Ascending aorta (tissue), 2 donors: ENCODE results near the gene ACP7. TPM values are rescaled to one million over a fixed set of nuclear protein-coding genes. Genes with fewer than 3 reads are reported as not detected.

ENCODE experiments used
- DNase-seq, 2 donors: peaks; one replicate each; pipeline ENCODE4 v3.0.0-alpha.2; 2019; ENCODE audit warnings: low spot score in 2 of 2
- H3K27ac ChIP-seq, 2 donors: fragments of 200-600 bp; sonication (generic); one replicate each; pipeline ENCODE4 v1.5.1; 2016 to 2017; ENCODE audit warnings: mild to moderate bottlenecking in 1 of 2
- H3K27me3 ChIP-seq: fragments of 200-600 bp; sonication (generic); one replicate; pipeline ENCODE4 v1.5.1; 2017
- H3K36me3 ChIP-seq, 2 donors: fragments of 200-600 bp; sonication (generic); one replicate each; pipeline ENCODE4 v1.5.1; 2016
- H3K4me1 ChIP-seq, 2 donors: fragments of 200-600 bp; sonication (generic); one replicate each; pipeline ENCODE4 v1.5.1; 2016 to 2017; ENCODE audit warnings: mild to moderate bottlenecking in 1 of 2
- H3K4me3 ChIP-seq, 2 donors: fragments of 200-600 bp; sonication (generic); one replicate each; pipeline ENCODE4 v1.5.1; 2016 to 2017; ENCODE audit warnings: mild to moderate bottlenecking in 1 of 2
- H3K9me3 ChIP-seq, 2 donors: fragments of 200-600 bp; sonication (generic); one replicate each; pipeline ENCODE4 v1.5.1; 2016
- CTCF ChIP-seq, 3 experiments: fragments of 200-600 bp in 2 of 3; fragments of 450-650 bp in 1 of 3; sonication (generic) in 2 of 3; IDR thresholded peaks; one replicate each; pipeline ENCODE4 v1.5.1; 2016 to 2019; ENCODE audit warnings: antibody characterized with exemption in 3 of 3, mild to moderate bottlenecking in 1 of 3, moderate library complexity in 1 of 3
- intact Hi-C: fragments of 100-400 bp; cut with DNase I; formaldehyde crosslinking; loops from one replicate; pipeline ENCODE4 v1.15.1; 2023
- total RNA-seq: library from RNA; depleted of rRNA; stranded (reverse); fragments of >200 nt; gene quantifications from one replicate; pipeline ENCODE4 v1.1.0, GENCODE V29; 2016

Gene ACP7
- total RNA-seq, 1 donor from 2014 or later: not detected

- TF ChIP-seq CTCF (IDR thresholded peaks at IDR 0.05): no peak
- no peak overlapping the region for H3K4me3 ChIP-seq
- no peaks in the 10 kb centered on the region for H3K9me3 ChIP-seq
- no peak overlapping the region for H3K27ac ChIP-seq
- no peaks in the 10 kb centered on the region for H3K36me3 ChIP-seq
- intact Hi-C loops: loop anchor here (1.0 to 10.0 kb wide), 4 partner anchors 64 to 712 kb away; partner anchors contain the start of genes DYRK1B and SUPT5H
- no peak for DNase-seq
- H3K27me3 ChIP-seq: no peaks in the 10 kb centered on the region
- H3K4me1 ChIP-seq: peaks cover 7 to 16% of the 10 kb centered on the region in 2 donors
Observed at GRCh38 chr19:39122934-39123731, 39.0 kb downstream of the ACP7 start.

DNA sequence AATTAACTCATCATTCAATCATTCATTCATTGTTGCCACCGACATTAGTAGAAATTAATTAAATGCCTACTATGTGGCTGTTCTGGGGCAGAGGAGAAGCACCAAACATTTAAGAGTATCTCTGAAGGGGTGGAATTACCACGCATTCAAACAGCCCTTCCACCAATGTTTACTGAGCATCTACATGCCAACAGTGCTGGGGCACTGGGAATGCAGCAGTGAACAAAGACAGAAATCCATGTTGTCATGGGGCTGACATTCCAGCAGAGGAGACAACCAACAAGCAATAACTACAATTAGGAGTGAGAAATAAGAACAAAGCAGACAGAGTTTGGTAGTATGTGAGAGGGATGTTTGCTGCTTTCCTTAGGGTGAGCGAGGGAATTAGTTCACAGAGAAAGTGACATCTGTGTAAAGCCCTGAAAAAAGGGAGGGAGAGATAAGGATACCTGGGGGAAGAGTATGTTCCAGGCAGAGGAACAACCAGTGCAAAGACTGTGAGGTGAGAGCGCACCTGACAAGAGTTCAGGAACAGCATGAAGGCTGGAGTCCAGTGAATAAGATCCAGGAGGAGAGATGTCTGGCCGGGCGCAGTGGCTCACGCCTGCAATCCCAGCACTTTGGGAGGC is 40.1 kb downstream of the ACP7 start:
- intact Hi-C loops: loop anchor here (10.0 kb wide), 2 partner anchors 321 to 711 kb away; partner anchors contain the start of genes DYRK1B and SUPT5H
- peaks cover 9 to 23% of the 10 kb centered on the region in 2 donors for H3K4me1 ChIP-seq
- TF ChIP-seq CTCF (IDR thresholded peaks at IDR 0.05): no peak

DNA sequence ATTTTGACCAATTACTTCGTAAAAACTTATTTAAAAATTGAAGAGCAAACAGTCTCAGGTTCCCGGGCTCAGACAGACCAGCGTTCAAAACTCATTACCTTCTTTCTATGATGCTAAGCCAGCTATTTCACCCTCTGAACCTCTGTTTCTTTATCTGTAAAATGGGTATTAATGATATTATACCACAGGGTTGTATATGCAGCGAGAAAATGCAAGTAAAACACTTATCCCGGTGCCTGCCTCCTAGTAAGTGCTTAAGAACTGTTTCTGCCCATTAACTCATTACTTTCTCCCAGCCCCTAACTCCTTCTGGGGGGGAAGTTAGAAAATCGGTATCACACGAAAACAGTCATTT is 41.0 kb downstream of the ACP7 start:
- no peaks in the 10 kb centered on the region for H3K9me3 ChIP-seq
- peak overlapping the region; percentile 88 to 89 for H3K4me3 ChIP-seq
- peak overlapping the region in 1 of 2 donors; percentile 62 for H3K27ac ChIP-seq
- TF ChIP-seq CTCF (IDR thresholded peaks at IDR 0.05): no peak
- H3K4me1 ChIP-seq: peaks cover 9 to 23% of the 10 kb centered on the region in 2 donors
- no peaks in the 10 kb centered on the region for H3K36me3 ChIP-seq
- no peaks in the 10 kb centered on the region for H3K27me3 ChIP-seq
- no peak for DNase-seq
- intact Hi-C loops: loop anchor here (1.0 to 10.0 kb wide), 5 partner anchors 20 to 710 kb away; partner anchors contain the start of genes DYRK1B, EID2, SAMD4B and SUPT5H

More for the DNA sequence above, 40.1 kb downstream of the ACP7 start:
- Histone ChIP-seq H3K36me3 (no peaks in the 10 kb centered on the region), H3K9me3 (no peaks in the 10 kb centered on the region), H3K4me3 (no peak overlapping the region), H3K27ac (no peak overlapping the region), H3K27me3 (no peaks in the 10 kb centered on the region)
- DNase-seq: no peak

- peak within 1 kb of the TSS; percentile 59 to 68 for H3K27ac ChIP-seq
- peak within 1 kb of the TSS; percentile 88 to 89 for H3K4me3 ChIP-seq
- H3K4me1 ChIP-seq: peaks cover 9 to 24% of the 10 kb centered on the region in 2 donors
- no peaks in the 10 kb centered on the region for H3K9me3 ChIP-seq
- H3K36me3 ChIP-seq: no peaks in the 10 kb centered on the region
- intact Hi-C loops: loop anchor here (1.0 to 10.0 kb wide), 5 partner anchors 20 to 709 kb away; partner anchors contain the start of genes DYRK1B, EID2, SAMD4B and SUPT5H
- H3K27me3 ChIP-seq: no peaks in the 10 kb centered on the region
- DNase-seq: peak; percentile 90 to 99
- no peak for TF ChIP-seq CTCF (IDR thresholded peaks at IDR 0.05)
Observed at GRCh38 chr19:39125554-39126311, 41.6 kb downstream of the ACP7 start, which contains the start of gene PAK4. TSS of gene PAK4 (plus strand) at chr19:39125786. CDS start at chr19:39169554, 43,768 bp downstream.
